HG02981 (cell line): ENCODE data around the gene FAM25G.
"Not testable (repeated sequence)": the region's sequence is repeated elsewhere in the genome, so short reads cannot be mapped to it uniquely, and the experiment has no call there.

ENCODE experiments used
- ATAC-seq: cut with Tn5 transposase; IDR thresholded peaks from one replicate; pipeline ENCODE4 v1.9.1; 2021; ENCODE audit warnings: mild to moderate bottlenecking, moderate library complexity; ENCODE audit not compliant: unreplicated experiment

Gene FAM25G

DNA sequence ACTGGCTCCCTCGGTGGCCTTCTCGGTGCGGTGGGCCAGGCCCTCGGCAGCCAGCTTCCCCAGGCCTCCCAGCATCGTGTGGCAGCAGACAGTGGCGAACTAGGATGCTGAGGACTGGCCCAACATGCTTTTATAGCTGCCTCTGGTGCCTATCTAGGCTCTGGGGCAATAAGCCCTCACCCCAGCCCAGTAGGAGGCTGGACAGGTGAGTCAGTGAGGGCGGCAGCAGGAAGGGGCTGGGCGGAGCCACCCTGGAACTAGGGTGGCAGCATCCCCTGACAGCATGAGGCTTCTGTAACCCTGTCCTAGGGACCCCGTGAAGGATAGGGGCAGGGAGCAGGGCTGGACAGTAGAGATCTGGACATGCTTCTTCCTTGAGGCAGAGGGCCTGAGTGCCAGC is at the start of gene FAM25G:
TSS of gene FAM25G (minus strand) at position 101 of the 400 bp plus-strand sequence. CDS start at position 75, 26 bp downstream.
- not testable (repeated sequence) for ATAC-seq

DNA sequence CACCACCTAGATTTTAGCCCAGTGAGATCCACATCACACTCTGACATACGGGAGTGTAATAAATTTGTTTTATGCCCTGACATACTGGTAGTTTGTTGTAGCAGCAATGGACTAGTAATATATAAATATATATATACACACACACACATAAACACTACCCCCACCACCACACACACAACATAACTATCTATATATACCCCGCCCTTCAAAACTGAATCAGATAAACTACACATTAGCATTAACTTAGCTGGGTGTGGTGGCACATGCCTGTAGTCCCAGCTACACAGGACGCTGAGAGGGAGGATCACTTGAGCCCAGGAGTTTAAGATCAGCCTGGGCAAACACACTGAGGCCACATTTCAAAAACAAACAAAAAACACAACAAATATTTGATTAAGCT is 44.9 kb upstream of the FAM25G start:
- ATAC-seq, result not testable (repeated sequence)

DNA sequence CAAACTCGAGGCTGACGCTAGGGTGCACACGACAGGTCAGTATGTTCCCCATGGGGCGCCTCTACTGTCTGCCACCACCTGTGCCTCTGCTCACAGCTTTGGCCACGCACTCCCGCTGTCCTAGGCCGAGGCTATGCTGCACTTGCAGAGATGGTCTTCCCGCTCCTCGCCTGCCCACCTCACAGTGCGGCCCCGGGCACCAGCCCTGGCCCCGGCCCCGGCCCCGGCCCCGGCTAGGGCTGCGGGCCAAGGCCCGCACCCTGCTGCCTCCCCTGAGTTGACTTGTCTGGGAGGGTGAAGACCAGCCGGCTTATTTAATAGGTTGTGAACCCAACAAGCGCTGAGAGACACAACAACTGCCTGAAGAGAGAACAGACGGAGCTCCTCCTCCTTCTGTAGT is 32.0 kb upstream of the FAM25G start, which contains the start of gene AGAP9:
TSS of gene AGAP9 (minus strand) at position 164 of the 400 bp plus-strand sequence. CDS start at position 52, 112 bp downstream.
- not testable (repeated sequence) for ATAC-seq

DNA sequence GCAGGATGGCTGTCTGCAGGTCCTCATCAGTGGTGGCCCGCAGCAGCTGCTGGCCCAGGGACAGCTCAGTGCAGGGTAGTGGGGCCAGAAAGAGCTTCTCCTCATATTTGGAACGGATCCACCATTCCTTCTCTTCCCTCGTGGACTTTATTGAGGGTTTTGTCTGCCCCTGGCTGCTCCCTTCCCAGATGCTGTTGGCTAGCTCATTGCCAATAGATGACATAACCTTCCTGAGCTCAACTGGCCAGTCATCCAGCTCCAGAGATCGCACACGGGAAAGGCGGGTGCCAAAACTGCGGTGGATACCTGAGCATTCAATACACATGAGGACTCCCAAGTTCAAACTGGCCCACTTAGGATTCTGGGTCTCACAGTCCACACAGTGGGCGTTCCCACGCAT is 10.8 kb upstream of the FAM25G start:
- ATAC-seq, result not testable (repeated sequence)

DNA sequence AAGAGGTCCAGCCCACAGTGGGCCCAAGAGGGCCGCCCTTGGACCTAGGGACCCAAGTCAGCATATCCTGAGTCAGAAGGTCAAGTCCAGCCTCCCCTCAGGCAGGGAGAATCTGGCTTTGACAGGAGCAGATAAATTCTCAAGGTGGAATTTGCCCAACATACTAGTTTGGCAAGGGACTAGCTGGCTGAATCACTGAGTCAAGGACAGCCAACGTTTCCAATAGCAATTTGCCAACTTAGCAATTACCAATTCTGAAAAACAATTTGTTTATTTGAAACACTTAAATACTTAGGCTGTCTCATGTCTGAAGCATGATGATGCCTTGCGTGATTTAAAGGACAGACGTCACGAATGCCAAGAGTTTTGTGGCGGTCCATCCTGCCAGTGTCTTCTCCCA is 2.7 kb upstream of the FAM25G start:
- ATAC-seq, result not testable (repeated sequence)

DNA sequence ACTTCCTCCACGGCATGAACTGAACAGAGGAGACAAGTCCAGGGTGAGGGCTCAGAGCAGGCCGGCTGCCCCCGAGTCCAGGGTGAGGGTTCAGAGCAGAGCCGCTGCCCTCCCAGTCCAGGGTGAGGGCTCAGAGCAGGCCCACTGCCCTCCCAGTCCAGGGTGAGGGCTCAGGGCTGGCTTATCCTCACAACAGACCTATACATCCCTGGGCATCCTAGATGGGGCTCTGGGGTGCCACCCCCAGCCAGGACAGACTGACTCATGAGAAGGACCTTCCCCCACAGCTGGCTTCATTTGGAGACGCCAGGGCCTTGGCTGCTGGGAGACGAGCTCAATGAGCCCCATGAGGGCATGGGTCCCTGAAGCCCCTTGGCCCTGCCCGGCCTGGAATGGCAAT is 1.9 kb downstream of the FAM25G start:
- not testable (repeated sequence) for ATAC-seq

DNA sequence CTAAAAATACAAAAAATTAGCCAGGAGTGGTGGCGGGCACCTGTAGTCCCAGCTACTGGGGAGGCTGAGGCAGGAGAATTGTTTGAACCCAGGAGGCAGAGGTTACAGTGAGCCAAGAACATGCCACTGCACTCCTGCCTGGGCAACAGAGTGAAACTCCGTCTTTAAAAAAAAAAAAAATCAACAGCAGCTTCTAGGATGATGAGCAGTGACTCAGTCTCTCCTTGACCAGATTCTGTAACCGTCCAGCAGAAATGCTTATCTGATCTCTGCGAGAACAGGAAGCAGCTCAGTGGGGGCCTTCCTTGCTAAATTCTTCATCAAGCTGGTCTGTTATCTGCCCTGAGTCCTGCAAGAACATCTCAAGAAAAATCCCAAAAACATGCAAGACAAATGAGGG is 5.6 kb downstream of the FAM25G start:
- not testable (repeated sequence) for ATAC-seq

DNA sequence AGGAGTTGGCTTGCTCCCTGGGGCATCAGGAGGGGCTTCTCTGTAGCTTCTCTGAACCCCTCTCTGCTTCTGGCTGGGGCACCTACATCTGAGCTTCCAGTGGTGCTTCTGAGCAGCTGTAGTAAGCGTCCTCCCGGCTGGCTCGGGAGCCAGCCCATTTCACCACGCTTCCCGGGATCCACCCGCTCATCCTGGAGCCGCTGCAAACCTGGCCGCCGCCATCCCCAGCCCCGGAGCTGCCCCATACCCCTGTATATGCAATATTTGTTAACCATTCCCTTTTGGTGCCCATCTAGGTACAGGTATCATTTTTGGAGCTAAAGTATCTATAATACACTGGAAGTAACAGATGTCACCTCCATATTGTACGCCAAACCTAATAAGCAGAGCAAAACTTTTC is 6.7 kb downstream of the FAM25G start:
- ATAC-seq, result not testable (repeated sequence)

DNA sequence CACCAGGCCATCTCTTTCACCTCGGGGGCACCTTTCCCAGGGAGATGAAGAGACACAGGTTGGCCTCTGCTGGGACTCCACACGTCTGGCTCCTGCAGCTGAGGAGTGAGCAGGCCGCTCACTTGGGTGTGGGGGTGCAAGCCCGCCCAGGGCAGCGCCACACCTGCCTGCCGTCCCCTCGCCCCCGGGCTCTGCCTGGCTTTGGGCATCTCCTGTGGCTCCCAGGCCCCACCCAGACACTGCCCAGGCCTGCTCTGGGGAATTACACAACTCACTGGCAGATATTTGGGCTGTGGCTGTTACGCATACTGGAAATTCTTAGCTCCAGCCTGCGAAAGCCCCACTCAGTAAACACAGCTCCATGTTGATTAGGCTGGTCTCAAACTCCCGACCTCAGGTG is 7.6 kb downstream of the FAM25G start, which contains the start of gene ANXA8:
TSS of gene ANXA8 (minus strand) at position 193 of the 400 bp plus-strand sequence. CDS start at position 11, 182 bp downstream.
- ATAC-seq, result not testable (repeated sequence)

DNA sequence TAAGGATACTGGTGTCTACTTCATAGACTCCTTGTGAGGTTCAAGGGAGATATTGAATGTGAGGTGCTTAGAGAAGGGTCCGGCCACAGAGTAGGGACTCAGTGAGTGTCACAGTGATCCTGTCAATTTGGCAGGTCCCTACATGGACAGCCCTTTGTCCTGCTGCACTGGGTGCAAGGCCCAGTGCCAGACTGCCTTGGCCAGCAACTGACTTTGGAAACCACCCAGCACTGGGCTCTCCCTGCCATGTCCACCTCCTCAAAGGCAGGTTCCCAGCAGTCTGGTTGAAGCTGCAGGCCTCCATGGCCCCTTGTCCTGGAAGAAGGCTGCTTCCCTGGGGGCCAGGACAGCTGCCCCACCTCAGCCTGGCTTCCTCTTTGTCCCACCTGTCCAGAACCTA is 9.1 kb downstream of the FAM25G start:
- ATAC-seq, result not testable (repeated sequence)

DNA sequence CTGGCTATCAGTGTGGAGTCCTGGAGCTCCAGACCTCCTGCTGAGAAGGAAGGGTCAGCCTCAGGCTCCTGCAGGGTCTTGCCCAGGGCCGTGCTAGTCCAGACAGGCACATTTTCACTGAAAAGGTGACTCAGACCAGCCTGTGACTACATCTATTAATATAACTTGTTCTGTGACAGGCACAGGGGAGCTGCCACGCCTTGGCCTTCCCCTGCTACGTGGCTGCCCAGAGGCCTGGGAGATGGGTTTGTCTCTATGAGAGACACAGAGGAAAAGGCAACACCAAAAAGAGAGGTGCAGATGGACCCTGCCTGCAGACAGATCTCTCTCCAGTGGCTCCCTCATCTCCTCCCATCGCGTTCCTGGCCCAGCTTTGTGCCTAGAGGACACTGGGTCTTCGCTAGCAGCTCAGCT is 9.7 kb downstream of the FAM25G start:
- ATAC-seq, result not testable (repeated sequence)

DNA sequence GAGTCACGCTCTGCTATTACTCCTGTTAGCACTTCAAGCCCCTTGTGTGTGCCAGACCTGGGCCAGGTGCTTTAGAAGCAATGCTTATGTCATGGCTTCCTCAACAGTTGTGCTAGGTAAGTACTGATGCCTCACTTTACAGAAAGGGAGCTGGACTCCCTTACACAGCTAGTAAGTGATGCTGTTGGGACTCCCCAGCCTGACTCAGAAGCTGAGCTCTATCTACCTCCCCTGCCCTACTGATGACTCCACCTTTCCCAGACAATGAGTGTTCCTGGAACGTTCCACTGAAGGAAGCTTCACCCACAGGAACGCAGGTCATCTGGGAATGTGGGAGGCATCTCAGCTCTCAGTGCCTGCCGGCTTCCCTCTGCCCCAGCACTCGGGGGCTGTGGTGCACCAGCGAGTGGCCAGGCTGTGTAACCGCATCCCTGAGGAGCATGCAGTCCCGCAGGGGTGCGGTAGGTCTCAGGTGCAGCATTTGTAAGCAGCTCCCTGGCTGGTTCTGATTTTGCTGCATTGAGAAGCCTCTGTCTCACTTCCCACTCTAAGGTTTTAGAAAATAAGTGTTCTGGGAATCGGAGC is 10.2 kb downstream of the FAM25G start:
- not testable (repeated sequence) for ATAC-seq

DNA sequence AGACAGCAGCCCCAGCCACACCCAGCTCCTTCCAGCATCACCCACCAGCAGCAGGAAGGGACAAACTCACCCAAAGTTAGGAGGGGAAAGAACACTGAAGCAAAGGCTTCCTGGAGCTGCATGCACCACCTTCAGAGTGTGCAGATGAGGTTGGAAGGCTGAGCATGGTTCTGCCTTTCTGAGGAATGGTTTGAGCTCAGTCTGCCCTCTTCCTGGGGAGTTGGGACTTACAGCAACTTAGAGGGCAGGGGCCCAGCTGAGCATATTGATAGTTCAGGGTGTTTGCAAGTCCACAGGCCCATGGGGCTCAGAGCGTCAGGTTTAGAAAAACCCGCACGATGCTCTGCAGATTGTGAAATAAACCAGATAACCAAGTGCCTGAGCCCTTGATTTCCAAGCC is 11.4 kb downstream of the FAM25G start:
- not testable (repeated sequence) for ATAC-seq

DNA sequence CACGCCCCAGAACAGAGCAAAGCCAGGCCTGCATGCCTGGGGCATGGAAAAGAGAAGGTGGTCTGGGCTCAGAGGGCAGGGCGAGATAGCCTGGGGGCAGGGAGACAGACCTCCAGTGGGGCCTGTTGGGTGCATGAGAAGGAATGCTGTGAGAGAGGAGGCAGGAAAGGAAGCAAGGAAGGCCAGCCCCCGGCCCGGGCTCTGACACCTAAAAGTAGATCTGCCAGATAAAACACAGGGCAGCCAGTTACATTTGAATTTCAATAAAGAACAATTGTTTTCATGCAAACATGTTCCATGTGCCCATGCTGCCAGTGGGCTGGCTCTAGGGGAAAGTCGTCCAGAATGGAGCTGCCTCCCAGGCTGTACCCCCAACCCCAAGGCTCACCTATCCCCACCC is 13.4 kb downstream of the FAM25G start:
- ATAC-seq, result not testable (repeated sequence)

DNA sequence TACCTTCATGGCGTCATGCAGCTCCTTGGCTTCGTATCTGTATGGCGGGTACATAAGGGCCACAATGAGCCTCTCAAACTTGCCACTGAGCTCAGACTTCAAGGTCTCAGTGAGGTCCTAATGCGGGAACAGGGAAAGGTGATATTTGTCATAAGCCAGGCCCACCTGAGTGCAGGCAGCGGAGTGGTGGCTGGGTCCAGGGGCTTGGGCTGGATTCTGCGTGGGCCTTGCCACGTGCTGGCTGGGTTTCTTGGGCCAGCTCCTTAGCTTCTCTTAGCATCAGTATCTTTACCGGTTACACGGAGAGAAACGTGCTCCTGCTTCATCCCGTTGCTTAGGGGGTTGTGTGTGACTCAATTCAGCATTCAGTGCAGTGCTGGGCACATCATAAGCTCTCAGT is 14.4 kb downstream of the FAM25G start:
- ATAC-seq, result not testable (repeated sequence)

DNA sequence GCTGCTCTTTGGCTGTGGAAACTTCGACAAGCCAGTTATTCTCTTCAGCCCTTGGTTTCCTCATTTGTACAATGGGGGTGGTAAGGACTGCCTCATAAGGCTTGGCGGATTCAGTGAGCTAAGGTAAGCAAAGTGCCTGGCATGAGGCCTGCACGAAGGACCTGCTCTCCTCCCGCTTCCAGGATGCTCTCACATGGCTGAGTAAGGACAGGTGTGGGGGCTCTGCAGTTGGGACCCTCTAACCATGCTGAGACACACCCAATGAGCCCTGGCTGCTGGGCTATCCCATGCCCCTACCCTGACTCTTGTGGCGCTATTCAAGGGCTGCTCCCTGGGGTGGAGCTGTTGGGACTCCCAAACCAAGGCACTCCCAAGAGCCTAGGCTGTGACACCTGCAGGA is 16.4 kb downstream of the FAM25G start:
- ATAC-seq, result not testable (repeated sequence)

DNA sequence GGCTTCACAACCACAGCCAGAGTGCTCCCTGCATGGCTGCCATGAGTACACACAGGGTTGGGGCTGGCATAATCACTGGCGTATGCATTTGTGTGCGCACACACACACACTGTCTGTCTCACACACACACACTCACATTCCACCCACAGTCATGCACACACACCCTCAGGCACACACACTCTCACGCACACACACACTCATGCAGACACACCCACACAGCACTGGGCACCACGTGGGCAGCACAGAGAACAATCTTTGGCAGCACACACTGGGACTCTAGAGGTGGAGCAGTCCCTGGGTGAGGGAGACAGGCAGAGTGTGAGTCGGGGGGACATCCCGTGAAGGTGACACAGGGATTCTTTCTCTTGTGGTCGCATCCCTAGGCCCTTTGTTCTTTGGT is 18.0 kb downstream of the FAM25G start:
- ATAC-seq, result not testable (repeated sequence)

DNA sequence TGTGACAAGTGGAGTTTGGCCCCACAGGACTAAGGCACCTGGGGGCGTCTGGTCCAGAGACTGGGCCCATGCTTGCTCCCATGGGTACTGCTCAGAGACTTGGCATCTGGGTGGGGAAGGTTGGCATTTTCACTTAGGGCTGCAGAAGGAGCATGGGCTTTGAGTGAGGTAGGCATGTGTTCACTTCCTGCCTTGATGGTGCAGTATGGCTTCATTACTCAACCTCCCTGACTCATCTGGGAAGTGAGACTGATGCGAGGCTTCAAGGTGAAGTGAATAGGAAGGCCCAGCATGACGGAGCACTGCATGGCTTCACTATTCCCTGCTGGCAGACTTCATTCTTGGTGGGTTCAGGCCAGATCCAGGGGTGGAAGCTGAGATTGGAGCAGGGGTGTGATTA is 18.9 kb downstream of the FAM25G start:
- ATAC-seq, result not testable (repeated sequence)

DNA sequence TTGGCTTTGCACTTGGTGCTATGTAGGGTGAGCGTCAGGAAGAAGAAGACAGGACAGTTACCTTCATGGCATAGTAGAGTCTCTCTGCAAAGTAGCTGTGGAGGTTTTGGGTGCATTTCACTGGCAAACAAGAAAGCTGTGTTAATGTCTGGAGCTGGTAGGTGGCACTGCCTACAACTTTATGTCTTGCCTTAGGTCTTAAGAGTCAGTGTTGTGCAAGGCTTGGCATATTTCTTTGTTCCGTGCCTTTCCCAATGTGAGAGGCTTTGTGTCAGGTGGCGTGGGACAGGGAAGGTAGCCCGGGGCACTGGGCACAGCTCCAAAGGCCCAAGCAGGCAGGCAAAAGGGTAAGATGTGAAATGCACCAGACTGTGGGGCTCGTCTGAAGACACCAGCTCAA is 19.4 kb downstream of the FAM25G start:
- not testable (repeated sequence) for ATAC-seq

DNA sequence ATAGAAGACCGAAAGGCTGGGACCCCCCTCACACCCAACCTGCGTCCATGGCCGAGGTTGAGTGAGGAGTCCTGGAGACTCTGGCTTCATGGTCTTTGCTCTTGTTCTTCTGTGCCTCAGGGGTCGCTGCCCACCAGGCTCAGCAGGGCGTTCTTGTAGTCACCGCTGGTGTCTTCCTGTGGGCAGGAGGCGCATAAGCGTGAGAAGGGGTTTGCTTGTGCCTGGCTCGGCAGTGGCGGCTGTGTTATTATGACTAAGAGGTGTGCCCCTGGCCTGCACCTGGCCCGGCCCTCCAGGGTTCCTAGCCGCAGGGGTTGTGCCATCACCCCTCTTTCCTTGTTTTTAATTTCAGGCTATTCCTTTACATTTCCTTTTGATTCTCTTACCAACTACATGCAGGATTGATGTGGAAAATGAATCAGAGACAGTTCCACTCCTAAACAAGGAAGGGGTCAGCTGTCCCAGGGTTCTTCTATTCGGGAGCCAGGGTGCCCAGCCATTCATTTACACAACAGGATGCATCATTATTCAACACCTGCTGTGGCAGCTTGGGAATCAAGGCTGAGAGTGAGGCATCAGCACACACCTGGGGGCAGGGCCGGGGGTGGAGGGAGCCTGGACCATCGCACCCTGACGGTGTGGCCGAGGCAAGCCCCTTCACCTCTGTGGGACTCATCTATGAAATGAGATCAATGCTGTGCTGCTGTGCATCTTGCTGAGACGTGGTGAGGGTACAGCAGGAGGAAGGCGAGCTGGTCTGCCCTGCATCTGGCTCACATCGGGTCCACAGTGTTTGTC is 22.6 kb downstream of the FAM25G start:
- not testable (repeated sequence) for ATAC-seq

DNA sequence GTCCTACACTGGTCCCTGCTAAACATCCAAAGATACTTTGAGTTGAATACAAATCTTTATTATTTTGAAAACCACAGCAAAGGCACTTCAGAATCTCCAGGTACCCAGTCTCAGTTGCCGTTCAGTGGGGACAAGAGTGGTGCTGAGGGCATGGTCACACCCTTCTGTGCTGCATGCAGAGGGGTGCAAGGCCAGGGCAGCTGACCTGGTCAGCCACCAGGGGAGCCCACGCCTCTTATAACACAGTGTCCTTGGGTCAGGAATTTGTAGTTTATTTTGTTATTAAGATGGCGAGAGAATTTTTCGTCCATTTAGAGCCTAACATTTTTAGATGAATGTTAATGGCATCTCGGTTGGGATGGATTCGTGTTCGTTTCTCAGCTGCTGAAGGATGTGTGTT is 23.5 kb downstream of the FAM25G start:
- not testable (repeated sequence) for ATAC-seq

DNA sequence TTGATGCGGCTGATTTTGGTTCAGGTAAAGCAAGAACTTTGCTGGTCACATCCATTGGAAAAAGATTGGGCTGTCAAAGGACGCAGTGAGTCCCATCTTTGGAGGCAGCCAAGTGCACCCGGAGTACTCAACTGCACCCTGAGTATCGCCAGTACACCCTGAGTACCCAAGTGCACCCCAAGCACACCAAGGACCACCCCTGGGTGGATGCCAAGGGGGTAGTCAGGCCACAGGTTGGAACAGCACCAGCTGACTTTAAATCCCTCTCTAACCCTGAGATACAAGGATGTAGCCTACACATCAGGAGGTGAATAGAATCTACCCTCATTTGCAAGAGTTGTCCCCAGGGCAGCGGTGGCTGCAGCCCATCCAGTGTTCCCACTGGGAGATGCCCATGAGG is 24.0 kb downstream of the FAM25G start:
- not testable (repeated sequence) for ATAC-seq
